Mesothelial cell of epicardium (in vitro differentiated cells): ENCODE measurements around the gene AOPEP. TPM values are rescaled to one million over a fixed set of nuclear protein-coding genes. Genes with fewer than 3 reads are reported as not detected.
A peak's percentile ranks its signal among the peaks of the same experiment; 100 is the strongest.

Experiments used
- DNase-seq, 2 experiments: peaks; one replicate each; pipeline ENCODE4 v3.0.0; 2021; ENCODE audit warnings: low spot score in 2 of 2; ENCODE audit not compliant: unreplicated experiment in 2 of 2
- H3K27ac Mint-ChIP-seq: 2 replicates; pipeline ENCODE4 v1.8.0; 2021; ENCODE audit warnings: mixed read lengths
- H3K27me3 Mint-ChIP-seq: 2 replicates; pipeline ENCODE4 v1.8.0; 2021; ENCODE audit warnings: low read depth, mixed read lengths
- H3K36me3 Mint-ChIP-seq: 2 replicates; pipeline ENCODE4 v1.8.0; 2021; ENCODE audit warnings: mixed read lengths
- H3K4me1 Mint-ChIP-seq: 2 replicates; pipeline ENCODE4 v1.8.0; 2021; ENCODE audit warnings: mixed read lengths
- H3K4me3 Mint-ChIP-seq: 2 replicates; pipeline ENCODE4 v1.8.0; 2021; ENCODE audit warnings: mild to moderate bottlenecking, moderate library complexity, mixed read lengths
- H3K9me3 Mint-ChIP-seq: 2 replicates; pipeline ENCODE4 v1.8.0; 2021; ENCODE audit warnings: mixed read lengths
- CTCF ChIP-seq: fragments of 200-600 bp; sonication (generic); IDR thresholded peaks from one replicate; pipeline ENCODE4 v1.5.0; 2021; ENCODE audit warnings: antibody characterized with exemption; ENCODE audit not compliant: unreplicated experiment
- total RNA-seq: library from RNA; stranded (reverse); gene quantifications from 3 replicates; pipeline ENCODE4 v1.2.1, GENCODE V29; 2021

The AOPEP gene
- total RNA-seq, 1 donor from 2014 or later, result 63.0 TPM

GRCh38 chr9:95077053-95077765 is 350.7 kb downstream of the AOPEP start:
- H3K9me3 Mint-ChIP-seq, result no peaks in the 10 kb centered on the region
- no peak overlapping the region for H3K4me3 Mint-ChIP-seq
- no peaks in the 10 kb centered on the region for H3K27me3 Mint-ChIP-seq
- DNase-seq, result peak in 1 of 2 experiments; percentile 11
- H3K4me1 Mint-ChIP-seq, result peaks cover 28% of the 10 kb centered on the region
- peaks cover 8% of the 10 kb centered on the region for H3K36me3 Mint-ChIP-seq
- H3K27ac Mint-ChIP-seq, result peak overlapping the region; percentile 79
- TF ChIP-seq CTCF, result no peak

GRCh38 chr9:95077766-95078370 is 351.4 kb downstream of the AOPEP start:
- no peak for TF ChIP-seq CTCF
- Mint-ChIP-seq H3K9me3 (no peaks in the 10 kb centered on the region), H3K27ac (peak overlapping the region; percentile 79), H3K4me3 (no peak overlapping the region), H3K4me1 (peaks cover 28% of the 10 kb centered on the region), H3K36me3 (peaks cover 14% of the 10 kb centered on the region), H3K27me3 (no peaks in the 10 kb centered on the region)
- no peak for DNase-seq

GRCh38 chr9:95078511-95078910 is 352.0 kb downstream of the AOPEP start:
- Mint-ChIP-seq H3K9me3 (no peaks in the 10 kb centered on the region), H3K36me3 (peaks cover 16% of the 10 kb centered on the region), H3K27ac (peak overlapping the region; percentile 79), H3K27me3 (no peaks in the 10 kb centered on the region), H3K4me3 (no peak overlapping the region), H3K4me1 (peaks cover 28% of the 10 kb centered on the region)
- no peak for DNase-seq
- TF ChIP-seq CTCF, result no peak

- no peaks in the 10 kb centered on the region for H3K9me3 Mint-ChIP-seq
- H3K36me3 Mint-ChIP-seq, result peaks cover 19% of the 10 kb centered on the region
- H3K4me1 Mint-ChIP-seq, result peaks cover 28% of the 10 kb centered on the region
- no peak overlapping the region for H3K4me3 Mint-ChIP-seq
- DNase-seq, result peak in 1 of 2 experiments; percentile 13
- H3K27me3 Mint-ChIP-seq, result no peaks in the 10 kb centered on the region
- TF ChIP-seq CTCF, result no peak
- peak overlapping the region; percentile 79 for H3K27ac Mint-ChIP-seq
Measured at GRCh38 chr9:95078939-95079338, 352.4 kb downstream of the AOPEP start.

- H3K9me3 Mint-ChIP-seq, result no peaks in the 10 kb centered on the region
- peaks cover 22% of the 10 kb centered on the region for H3K36me3 Mint-ChIP-seq
- H3K4me3 Mint-ChIP-seq, result no peak overlapping the region
- peaks cover 28% of the 10 kb centered on the region for H3K4me1 Mint-ChIP-seq
- H3K27me3 Mint-ChIP-seq, result no peaks in the 10 kb centered on the region
- TF ChIP-seq CTCF, result no peak
- peak overlapping the region; percentile 79 for H3K27ac Mint-ChIP-seq
- DNase-seq, result no peak
Measured at GRCh38 chr9:95079461-95079860, 353.0 kb downstream of the AOPEP start.
